Measurements from ENCODE around the gene RNASE13. TPM values are rescaled to one million over a fixed set of nuclear protein-coding genes. Genes with fewer than 3 reads are reported as not detected.

RNASE13 gene
- total RNA-seq, 2 experiments from 2014 or later = not detected

DNA sequence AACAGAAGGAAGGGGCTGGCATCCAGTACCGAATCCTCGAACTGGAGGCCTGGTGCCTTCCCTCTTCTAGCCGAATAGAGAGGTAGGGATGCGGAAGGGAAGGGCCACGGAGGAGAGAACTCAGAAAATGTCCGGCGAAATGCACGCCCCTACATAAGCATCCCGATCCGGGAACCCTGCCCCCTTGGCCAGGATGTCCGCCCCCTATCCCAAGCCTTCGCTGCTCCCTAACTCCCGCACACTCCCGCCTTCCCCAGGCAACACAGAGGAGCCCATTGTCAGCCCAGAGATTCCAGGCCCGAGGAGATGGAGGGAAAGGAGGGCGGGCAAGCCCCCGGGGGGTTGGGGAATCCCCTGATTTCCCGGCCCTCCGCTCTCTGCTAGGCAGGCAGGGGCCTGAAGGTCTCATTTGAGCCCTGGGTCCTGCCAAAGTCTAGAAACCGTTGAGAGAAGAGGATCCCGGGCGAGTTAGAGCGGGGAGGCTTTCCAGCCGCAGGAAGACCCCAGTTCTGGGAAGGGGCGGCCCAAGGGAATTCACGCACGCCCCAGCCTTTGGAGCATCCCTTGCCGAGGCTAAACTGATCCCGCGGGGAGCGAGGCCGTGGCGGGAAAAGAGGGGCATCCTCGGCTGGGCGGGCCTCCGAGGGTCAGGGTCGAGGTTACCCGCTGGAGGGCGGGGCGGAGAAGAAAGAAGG is 34.9 kb upstream of the RNASE13 start:
- ChIA-PET CTCF (interaction anchor here (0.6 to 5.8 kb wide), 11 partner anchors 22 to 1458 kb away, joined by 3 to 56 read pairs (median 16); partner anchors contain the start of genes TMEM253 and ZNF219), POLR2A (no interaction called here)

DNA sequence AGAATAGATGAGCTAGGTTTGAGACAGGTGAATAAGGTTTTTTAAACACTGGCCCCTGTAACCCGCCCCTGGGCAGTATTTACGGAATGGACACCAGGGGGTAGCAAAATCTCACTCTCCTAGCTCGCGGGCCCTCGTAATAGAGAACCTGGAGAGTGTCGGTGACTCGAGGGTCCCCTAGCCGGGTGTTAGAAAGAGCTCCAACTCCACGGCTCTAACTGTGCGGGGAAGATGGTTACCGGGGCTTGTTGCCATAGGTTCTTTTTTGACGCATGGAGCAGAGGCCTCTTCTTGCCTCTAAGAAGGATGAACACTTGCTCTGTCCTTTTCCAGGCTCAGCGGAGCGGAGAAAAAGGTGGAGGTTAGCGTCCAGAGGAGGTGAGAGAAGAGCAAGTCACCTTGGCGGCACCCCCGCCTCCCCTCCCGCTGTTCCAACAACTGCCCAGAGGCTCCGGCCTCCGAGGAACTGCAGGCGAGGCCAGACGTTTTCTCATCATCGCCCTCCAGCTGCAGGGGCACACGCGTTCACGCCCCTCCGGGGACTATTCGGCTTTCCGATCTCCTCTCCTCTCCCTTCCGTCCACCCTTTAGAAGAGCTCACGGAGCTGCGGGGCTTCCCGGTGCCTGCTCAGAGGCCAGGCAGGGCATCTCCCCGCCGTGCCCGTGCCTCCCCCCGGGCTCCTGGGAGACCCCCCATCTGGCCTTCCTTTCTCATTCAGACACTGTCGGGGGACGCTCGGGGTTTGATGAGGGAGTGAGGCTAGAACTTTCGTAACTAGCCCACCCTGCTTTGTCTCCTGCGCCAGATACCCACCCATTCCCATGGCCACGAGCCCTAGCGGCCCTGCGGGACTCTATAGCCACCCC is 34.1 kb upstream of the RNASE13 start:
- ChIA-PET CTCF (interaction anchor here (0.6 to 4.4 kb wide), 11 partner anchors 16 to 1459 kb away, joined by 3 to 42 read pairs (median 5); partner anchors contain the start of genes TMEM253 and ZNF219), POLR2A (no interaction called here)

DNA sequence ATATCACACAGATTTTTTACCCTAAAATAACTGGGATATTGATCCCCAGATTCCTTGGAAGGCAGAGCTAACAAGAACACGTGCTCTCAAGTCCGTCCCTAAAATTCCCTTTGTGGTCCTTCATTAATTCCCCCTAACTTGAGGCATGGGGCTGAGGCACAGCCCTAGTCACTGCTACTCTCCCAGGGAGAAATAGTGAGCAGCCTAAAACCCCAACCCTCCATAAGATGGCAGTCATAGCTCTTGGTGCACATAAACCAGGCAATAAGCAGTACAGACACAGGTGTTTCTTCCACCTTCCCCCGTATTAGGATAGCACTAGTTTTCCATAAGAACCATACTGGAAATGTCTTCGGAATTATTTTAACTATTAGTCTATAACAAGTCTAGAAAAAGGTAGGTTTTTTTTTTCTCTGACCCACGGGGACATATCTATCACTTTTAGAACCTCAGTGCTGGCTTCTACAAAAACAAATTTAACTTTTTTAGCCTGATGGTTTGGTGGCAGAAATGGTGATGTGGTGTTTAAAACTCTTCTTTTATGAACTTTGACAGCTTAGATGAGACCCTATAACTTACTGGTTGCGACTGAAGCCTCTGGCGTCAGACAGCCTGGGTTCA is 32.4 kb upstream of the RNASE13 start:
- ChIA-PET CTCF (interaction anchor here (2.2 to 4.4 kb wide), 5 partner anchors 22 to 52 kb away, joined by 6 to 42 read pairs (median 28); partner anchors contain the start of gene ZNF219), POLR2A (no interaction called here)

DNA sequence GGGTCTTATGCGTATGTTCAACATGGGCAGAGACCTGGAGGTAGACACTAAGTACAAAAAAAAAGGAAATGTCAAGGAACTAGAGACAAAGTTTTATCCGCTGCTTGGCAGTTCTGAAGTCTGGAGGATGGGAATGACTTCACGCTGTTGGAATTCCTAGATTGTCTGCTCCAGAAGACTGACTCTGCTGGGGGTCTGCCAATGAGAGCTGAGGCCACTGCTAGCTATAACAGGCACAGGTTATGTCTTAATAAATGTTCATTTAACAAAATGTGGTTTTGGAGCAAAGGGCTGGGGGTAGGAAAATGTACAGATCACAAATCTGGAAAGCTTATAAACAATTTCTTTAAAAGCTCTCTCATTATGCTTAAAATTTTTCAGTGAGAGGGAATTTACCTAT is 28.9 kb upstream of the RNASE13 start:
- CTCF ChIA-PET = interaction anchor here (1.2 kb wide), 1 partner anchor 29 kb away, joined by 3 read pairs; no protein-coding TSS in a partner anchor
- POLR2A ChIA-PET = no interaction called here

DNA sequence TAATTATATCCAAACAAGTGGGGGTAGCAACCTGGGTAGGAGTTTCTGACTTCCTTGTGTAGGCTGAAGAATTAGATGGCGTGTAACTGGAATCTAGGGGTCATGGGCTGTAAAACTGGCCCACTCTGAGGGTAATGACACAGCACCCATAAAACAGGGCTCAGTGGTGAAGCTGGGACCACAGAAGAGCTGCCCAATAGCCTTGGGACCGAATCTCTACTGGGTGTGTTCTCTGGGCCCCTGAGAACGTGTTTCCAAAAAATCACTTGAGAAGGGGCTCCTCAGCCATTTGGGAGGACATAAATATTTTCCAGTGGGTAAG is 26.7 kb upstream of the RNASE13 start:
- ChIA-PET CTCF (interaction anchor here (1.3 to 1.5 kb wide), 2 partner anchors 11 to 32 kb away, joined by 3 to 4 read pairs; no protein-coding TSS in a partner anchor), POLR2A (no interaction called here)

DNA sequence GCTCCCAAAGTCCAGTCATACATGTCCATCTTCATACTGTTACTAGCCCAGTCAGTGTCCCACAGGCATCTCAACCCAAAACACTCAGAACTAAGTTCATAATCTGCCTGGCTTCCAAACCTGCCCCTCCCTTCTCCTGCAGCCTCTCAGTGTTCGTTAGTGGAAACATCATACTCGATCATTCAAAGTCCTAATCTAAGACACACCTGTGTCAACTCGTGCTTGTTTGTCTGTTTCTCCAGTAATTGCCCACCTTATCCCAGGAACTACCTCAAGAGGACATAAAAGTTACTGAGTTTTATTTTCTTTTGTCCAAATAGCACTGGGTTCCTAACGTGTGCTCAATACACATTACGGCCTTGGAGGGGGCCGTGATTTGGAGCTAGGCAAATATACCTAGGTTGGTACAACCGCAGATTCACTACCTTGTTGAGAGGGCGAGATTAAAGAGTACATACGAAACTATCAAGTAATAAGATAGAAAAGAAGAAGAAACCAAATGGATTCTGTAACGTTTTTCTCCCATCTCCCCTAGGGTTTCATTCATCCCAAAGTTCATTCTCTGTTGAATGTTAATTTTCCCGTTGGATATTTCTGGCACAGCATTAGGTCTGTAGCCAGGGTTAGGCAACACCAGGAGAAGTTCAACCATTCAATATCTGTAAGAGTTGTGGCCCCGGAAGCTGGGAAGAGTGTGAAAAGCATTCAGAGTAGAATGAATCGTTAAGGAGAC is 26.2 kb upstream of the RNASE13 start:
- CTCF ChIA-PET = interaction anchor here (1.3 kb wide), 1 partner anchor 32 kb away, joined by 4 read pairs; no protein-coding TSS in a partner anchor
- POLR2A ChIA-PET = no interaction called here

DNA sequence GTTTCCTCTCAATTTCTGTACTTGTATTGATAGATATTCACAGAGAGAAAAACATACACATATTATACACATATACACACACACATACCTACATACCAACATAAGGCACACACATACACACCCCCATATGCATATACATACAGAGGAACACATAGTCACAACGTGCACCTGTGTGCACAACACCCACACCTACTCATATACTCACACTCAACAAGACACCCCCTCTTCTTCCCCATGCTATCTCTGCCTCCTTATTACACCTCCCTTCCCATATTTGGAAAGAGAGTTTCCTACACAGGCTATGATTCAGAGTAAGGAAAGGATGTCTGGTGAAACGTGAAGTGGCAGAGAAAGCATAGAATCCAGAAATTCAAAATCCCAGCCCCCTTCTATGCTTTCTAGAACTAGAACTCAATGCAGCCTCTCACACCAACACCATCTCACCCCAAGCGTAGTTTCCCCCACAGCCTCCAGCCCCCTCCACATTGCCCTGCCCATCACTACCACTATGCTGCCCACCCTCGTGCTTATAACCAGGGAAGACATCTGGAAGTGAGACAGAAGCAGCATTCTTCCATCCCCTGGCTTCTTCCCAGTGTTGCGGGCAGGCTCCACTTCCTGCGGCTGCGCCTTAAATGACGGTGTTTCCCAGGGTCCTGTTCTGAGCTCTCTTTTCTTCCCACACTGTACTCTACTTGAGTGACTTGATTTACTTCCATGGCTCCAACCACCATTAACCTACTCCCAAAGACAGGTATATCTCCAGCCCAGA is 25.4 kb upstream of the RNASE13 start:
- POLR2A ChIA-PET = no interaction called here
- CTCF ChIA-PET = interaction anchor here (1.3 kb wide), 1 partner anchor 33 kb away, joined by 4 read pairs; no protein-coding TSS in a partner anchor

DNA sequence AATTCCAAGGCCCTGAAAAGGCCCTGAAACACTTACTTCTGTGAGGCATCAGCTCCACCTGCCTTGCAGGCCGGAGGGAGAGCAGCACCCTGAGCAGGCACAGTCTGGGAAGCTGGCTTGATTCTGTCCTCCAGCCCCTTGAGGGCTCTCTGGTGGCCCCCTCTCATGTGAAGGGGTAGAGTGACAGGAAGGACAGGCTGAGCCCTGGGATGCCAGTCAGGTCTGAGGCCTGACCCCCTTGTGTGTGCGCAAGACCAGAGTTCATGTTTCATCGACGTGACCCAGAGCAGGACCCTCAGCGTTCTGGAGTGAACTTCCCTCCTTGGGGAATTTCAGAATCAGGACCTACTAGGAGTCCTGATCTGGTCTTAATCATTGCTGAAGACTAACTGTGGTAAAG is 24.3 kb upstream of the RNASE13 start:
- CTCF ChIA-PET = no interaction called here
- POLR2A ChIA-PET = no interaction called here

DNA sequence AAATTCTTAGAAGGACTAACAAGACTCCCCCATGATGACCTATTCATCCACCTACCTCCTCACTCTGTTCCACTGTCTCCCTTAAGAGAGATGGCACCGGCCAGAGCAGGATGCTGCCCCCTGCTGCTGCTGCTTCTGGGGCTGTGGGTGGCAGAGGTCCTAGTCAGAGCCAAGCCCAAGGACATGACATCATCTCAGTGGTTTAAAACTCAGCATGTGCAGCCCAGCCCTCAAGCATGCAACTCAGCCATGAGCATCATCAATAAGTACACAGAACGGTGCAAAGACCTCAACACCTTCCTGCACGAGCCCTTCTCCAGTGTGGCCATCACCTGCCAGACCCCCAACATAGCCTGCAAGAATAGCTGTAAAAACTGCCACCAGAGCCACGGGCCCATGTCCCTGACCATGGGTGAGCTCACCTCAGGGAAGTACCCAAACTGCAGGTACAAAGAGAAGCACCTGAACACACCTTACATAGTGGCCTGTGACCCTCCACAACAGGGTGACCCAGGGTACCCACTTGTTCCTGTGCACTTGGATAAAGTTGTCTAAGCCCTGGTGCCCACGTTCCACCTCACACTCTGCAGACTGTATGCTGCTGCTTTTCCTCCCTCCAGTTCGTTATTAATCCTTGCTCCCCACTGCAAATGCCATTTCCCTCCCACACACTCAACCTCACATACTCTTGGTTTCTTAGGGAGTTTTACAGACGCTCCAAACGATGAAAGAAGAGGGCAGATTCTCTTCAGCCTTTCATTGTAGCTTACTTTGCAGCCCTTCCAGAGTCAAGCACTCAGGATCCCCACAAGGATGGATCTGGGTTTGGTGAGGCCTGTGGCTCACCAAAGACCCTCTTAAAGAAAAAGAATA is 23.4 kb upstream of the RNASE13 start, which contains the start of gene RNASE8:
TSS of gene RNASE8 (plus strand) at position 20 of the 873 bp plus-strand sequence. CDS start at position 91, 71 bp downstream.
- CTCF ChIA-PET = no interaction called here
- POLR2A ChIA-PET = no interaction called here

DNA sequence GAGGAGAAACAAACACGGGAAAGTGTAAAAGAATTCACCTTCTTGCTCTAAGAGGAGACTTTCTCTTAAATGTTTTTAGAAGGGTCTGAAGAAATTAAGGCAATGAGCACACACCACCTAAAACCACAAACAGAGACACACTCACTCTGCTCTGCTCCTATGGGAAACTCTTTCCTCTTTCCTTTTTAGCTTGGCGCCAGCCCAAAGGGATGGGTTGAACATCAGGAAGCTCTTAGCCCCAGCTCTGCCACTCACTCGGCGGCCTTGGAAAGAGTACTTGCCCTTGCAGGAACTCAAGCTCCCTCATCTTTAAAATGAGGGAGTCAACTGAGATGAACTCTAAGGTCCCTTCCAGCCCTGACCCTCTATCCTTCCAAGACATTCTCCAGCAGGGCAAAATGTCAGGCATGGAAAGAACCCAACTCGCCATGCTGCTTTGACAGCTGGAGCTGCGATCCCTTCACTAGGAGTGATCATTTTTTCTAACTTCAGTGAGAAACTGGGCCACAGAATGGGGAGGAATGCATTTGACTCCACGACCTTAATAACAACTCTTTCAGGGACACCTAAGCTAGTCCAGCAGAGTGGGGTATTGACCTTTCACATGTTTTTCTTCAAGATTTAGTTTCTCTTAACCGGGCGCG is 22.0 kb upstream of the RNASE13 start:
- CTCF ChIA-PET = interaction anchor here (1.0 kb wide), 1 partner anchor 48 kb away, joined by 4 read pairs; no protein-coding TSS in a partner anchor

DNA sequence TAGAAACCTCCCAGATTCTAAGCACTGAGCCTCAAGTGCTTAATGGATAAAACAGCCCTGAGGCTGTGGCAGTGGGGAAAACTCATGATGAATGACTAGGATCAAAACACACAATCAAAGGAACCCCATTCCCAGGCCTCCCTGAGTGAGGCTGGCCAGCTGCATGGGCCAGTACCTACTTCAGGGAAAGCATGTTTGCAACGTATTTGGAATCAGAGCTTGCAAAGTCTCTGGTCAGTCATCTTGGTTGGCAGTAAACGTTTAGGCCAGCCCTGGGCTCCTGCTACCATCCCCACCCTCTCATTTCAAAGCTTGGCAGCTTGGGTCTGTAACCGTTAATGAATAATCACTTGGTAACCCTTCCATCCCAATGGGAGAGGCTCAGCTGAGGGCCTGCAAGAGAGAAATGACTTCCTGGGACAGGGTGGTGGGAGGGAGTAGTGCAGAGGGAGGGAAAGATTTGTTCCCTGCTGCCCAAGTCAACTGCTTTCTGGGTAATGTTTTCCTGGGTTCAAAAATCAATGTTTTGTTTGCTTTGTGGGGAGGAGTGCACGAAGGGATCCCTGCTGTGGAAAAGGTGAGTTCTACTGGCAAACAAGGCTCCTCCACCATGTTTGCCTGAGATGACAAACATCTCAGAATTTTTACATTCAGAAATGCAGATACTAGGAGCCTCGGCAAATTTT is 21.0 kb upstream of the RNASE13 start:
- ChIA-PET CTCF (no interaction called here), POLR2A (interaction anchor here (0.5 kb wide), 1 partner anchor 76 kb away, joined by 4 read pairs; no protein-coding TSS in a partner anchor)

More for the DNA sequence above, 22.0 kb upstream of the RNASE13 start:
- POLR2A ChIA-PET = no interaction called here

DNA sequence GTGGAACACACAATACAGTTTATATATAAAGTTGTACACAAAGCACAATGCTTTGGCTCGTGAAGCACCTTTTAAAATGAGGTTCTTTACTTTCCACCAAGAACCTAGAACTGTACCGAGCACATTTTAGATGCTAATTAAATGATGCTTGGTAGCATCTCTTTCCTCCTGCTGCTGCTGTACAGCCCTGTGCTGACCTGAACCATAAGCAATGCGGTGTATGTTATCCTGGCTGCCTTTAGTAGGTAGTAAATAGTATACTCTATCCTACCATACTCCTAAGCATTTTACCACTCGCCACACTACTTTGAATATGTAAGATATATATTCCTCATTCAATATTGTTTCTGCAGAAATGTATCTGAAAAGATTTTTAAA is 20.1 kb upstream of the RNASE13 start:
- CTCF ChIA-PET = no interaction called here
- POLR2A ChIA-PET = no interaction called here

DNA sequence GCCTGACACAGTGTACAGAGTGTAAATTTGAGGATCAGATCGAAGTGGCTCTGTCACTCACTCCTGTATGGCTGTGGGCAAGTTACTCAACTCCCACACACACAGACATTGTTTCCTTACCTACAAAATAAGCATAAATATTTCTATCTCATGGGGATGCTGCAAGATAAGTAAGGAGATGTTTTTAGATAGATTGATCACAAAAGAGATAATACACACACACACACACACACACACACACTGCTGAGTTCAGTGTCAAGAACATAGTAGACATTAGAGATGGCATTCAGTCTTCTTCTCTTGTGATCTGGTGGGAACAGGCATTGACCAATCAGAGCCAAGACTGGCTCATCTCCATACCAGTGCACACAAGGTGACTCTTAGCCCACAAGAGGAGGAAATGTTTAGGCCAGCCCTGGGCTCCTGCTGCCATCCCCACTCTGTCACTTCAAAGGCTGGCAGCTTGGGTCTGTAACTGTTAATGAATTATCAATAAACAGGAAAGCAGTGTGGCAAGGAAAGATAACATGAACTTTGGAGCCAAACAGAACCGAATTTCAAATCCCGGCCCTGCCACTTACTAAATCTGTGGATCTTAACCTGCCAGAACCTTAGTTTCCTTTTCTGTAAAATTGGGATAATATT is 19.6 kb upstream of the RNASE13 start:
- ChIA-PET CTCF (interaction anchor here (0.6 kb wide), 1 partner anchor 392 kb away, joined by 3 read pairs; no protein-coding TSS in a partner anchor), POLR2A (no interaction called here)

DNA sequence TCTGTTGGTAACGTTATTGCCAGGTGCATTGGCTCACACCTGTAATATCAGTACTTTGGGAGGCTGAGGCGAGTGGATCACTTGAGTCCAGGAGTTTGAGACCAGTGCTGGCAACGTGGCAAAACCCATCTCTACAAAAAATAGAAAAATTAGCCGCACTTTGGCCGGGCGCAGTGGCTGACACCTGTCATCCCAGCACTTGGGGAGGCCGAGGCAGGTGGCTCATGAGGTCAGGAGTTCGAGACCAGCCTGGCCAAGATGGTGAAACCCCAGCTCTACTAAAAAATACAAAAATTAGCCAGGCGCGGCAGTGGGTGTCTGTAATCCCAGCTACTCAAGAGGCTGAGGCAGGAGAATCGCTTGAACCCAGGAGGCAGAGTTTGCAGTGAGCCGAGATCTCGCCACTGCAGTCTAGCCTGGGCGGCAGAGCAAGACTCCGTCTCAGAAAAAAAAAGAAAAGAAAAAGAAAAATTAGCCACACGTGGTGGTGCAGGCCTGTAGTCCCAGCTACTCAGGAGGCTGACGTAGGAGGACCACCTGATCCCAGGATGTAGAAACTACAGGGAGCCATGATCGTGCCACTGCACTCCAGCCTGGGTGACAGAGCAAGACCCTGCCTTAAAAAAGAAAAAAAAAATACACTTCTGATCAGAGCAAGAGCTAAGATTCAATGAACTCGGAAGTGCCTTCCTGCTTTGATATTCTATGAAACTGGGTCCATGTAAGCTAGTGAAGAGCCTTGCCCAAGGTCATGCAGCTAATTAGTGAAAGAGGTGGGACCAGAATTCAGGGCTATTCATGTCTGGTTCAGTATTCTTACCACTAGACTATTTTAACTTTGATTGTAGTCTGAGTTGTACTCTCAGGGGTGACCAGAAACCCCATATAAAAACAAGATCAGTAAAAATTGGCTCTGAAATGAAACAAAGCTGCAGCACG is 18.8 kb upstream of the RNASE13 start:
- ChIA-PET POLR2A (no interaction called here), CTCF (interaction anchor here (0.6 kb wide), 1 partner anchor 391 kb away, joined by 3 read pairs; no protein-coding TSS in a partner anchor)

DNA sequence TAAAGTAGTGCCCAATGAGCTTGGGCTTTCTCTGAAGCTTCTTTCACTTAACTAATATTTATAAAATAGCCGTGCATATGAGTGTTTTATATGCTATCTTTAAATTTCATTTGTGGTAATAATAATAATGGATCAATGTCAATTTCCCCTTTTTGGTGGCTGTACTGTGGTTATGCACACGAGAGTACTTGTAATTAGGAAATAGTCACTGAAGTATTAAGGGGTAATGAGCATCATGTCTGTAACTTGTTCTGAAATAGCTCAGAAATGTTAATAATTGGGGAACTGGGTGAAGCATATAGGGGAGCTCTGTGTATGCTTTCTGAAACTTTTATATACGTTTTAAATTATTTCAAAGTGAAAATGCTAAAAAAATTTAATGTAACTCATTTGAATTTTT is 16.0 kb upstream of the RNASE13 start:
- ChIA-PET POLR2A (no interaction called here), CTCF (interaction anchor here (0.7 to 1.4 kb wide), 3 partner anchors 11 to 42 kb away, joined by 3 to 5 read pairs (median 4); no protein-coding TSS in a partner anchor)
